DMS 273 treated with DMSO at 0.1 percent for 48 hours (cell line): ENCODE results near the gene NELFB.
A peak's percentile ranks its signal among the peaks of the same experiment; 100 is the strongest.

Source experiments
- DNase-seq: peaks from one replicate; lab custom pipeline; 2025; lab: John Stamatoyannopoulos, UW

NELFB gene

DNA sequence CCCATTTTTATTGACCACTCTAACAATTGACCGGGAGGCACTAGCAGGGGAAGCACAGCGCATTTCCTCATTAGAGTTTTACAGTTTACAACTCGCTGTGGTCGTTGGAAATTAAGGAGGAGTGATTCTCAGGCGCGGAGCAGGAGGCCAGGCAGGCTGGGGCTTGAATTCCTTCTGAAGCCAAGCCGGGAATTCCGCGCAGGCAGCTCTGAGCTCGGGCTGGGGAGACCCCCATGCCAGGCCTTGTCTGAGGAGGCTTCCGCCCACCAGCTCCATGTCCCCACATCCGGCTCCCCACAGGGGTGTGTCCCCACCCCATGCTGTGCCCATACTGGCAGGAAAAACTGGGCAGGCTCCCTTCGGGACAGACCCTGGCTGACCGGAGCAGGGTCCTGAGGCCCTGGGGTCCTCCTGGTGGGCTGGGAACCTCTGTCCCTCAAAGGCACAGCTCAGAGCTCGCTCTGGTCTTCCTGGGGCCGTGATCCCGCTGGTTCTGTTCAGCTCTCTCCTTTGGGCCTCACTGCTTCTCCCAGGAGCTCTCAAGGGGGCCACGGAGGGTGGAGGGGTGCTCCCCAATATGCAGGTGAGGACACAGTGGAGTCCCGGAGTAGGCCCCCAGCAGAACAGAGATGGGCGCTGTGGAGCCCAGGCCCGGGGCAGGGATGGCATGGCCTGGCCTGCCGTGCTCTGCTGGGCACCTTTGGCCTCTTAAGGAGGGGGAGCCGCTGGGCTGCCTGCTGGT, 48.2 kb downstream of the NELFB start:
- no peak for DNase-seq

DNA sequence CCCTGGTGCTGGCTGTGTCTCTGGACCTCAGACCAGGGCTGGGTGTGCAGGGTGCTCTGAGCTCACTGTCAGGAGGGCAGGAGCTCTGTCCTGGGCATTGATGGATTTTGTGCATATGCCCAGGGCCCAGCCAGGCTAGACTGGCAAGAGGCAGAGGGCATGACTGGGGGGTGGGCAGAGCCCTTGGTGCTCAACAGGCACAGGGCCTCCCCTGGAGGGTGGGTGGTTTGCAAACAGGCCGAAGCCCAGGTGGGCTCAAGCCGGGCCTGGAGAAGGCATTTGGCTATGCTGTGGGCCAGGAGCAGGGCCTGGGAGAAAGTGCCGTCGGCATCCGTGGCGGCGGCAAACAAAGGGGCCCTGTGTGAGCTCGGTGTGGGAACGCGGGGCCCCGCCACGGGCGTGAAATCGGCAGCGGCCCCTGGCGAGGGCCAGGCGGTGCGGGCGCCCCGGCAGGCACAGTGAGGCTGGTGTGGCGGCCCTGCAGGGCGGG, 48.8 kb downstream of the NELFB start:
- DNase-seq, result no peak

GRCh38 chr9:137304383-137305059, 49.4 kb downstream of the NELFB start:
- DNase-seq, result peak; percentile 38

DNA sequence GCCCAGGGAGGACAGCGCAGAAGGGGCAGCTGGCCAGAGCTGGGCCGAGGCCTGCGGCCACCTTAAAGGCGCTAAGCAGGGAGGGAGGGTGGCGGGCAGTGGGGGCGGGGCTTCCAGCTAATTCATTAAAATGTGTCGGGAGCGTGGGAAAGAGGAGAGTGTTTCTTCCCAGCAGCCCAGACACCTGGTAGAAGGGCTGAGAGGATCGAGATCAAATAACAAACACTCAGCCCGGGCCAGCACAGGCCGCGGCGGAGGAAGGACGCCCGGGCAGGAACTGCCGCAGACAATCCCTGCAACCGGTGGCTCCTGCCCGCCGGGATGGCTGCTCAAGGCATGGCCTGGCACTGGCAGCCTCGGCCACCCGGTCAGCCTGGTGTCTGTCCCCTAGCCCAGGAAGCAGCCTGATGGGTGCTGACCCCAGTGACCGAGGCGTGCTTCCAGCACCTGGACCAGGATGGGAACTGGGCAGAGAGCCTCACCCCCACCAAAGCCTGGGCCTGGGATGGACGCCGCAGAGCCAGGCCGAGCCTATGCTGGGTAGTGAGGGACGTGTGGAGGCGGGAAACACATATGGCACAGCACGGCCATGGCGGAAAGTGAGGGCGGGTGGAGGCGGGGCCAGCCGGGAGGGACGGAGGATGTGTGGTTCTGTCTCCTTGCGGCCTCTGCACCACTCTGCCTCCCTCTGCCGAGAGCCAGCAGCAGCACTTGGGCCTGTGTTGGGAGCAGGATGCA, 50.1 kb downstream of the NELFB start:
- peak; percentile 67 for DNase-seq

DNA sequence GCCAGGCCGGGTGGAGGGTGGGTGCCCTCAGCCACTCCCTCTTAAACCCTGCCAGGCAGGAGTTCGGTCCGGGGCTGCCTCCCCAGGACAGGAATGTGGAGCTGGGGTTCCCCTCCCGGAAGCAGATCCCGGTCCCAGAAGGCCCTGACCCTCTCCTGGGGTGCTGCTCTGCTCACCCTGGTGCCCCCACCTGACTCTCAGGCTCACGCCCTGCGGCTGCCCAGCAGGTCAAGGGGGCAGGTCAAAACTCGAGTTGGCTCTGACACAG, 50.6 kb downstream of the NELFB start:
- DNase-seq, result no peak

DNA sequence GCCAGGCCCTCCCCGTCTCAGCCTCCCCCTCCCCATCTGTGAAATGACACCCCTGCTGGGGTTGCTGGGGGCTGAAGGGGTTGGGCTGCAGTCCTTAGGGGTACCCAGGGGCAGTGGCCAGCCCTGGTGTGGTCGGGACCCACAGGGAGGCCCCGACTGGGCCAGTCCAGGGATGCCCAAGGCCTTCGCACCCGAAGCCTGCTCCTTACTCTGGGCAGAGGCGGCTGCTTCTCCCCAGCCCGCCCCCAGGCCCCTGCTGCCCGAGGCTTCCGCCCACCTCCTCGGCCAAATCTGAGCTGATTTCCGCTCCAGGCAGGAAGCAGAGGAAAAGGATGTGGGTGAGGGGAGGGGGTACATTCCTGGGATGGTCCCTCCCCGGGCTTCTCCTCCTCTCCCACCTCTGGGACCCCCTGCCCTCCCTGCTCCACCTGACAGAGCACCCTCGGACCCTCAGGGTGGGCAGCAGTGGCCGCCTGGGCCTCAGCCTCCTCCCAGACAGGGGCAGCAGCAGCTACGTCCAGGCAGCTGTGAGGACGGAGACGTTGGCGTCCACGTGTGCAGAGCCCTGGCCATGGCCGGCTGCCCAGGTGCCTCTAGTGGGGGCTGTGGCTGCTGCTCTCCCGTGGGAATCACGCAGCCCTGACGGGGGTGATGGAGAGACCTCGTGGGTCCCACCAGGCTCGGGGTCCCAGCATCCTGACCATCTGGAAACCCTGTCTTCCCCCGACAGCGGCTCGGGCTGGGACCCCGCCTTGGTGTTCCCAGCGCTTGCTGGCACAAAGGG, 51.1 kb downstream of the NELFB start:
- no peak for DNase-seq

GRCh38 chr9:137306850-137307254, 51.7 kb downstream of the NELFB start:
- no peak for DNase-seq

DNA sequence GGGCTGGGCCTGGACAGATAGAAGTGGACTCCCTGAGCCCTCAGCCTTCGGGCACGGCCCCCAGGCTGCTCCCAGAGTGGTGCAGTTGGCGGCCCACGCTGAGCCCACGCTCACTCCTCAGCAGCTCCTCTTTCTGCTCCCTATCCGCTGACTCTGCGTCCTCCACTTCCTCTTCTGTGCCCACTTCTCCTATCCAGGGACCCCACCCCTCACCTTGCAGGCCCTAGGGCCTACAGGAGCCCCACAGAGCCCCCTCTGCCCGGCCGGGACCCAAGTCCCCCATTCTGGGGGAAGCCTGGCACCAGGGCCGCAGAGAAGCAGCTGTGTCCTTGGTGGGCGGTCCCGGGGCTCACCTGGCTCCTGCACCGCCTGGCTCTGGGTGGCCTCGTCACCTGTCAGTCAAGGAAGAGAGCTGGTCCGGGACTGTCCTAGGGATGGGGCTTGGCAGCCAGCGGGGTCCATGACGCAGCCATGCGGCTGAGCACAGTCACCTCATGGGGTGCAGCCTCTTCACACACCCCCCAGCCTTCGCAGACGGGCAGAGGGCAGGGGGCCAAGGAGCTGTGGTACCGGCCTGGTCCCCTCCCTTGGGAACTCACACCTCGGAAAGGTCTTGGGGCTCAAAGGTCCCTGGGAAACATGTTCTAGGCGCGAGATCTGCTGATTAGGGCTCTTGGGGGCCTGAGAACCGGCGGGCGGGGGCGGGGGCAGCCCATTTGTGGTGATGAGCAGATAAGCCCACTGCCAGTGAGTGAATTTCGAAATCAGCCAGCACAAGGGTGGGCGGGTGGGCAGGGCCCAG, 52.3 kb downstream of the NELFB start:
- no peak for DNase-seq

- DNase-seq, result no peak
These were observed 53.0 kb downstream of the NELFB start for GRCh38 chr9:137308057-137308619.

GRCh38 chr9:137309368-137310188, 54.5 kb downstream of the NELFB start:
- DNase-seq, result no peak

GRCh38 chr9:137310189-137311052, 55.3 kb downstream of the NELFB start:
- no peak for DNase-seq

DNA sequence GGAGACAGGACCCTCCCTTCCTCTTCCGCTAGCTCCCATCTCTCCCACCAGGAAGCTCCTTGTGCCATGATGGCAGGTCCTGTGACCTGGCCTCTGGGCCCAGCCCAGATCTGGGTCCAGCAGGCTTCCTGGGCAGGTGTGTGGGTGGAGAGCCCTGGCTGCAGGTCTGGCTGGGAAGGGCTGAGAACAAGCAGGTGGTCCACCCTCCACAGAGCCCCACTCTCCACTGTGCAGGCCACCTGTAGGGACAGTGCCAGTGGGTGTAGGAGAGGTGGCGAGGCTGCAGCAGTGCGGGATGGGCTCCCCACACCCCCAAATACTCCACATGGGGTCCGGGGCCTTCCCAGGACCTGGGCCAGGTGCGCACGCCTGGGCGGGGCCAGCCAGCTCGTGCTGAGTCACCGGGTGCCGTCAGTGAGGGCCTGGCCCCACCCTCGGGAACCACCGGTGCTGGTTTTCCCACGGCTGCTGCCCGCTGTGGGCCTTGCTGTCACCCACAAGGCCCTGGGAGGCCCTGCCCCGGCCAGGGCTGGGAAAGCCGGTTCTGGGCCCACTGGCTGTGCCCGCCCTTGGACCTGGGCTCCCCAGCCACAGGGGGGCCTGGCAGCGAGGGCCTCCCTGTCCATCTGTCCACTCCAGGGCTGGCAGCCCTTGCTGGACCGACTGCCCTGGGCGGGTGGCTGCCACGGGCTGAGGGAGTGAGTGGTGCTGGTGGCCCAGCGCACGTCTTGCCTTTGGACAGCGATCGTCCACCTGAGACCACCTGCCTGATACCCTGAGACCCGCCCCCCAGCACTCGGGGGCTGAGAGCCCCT, 56.3 kb downstream of the NELFB start:
- no peak for DNase-seq

GRCh38 chr9:137311986-137312851, 57.1 kb downstream of the NELFB start:
- DNase-seq, result no peak

GRCh38 chr9:137312852-137313325, 57.8 kb downstream of the NELFB start:
- DNase-seq, result no peak

- no peak for DNase-seq
These were observed 58.3 kb downstream of the NELFB start for GRCh38 chr9:137313326-137313936.

- no peak for DNase-seq
These were observed 58.9 kb downstream of the NELFB start for GRCh38 chr9:137313956-137314560.
